ENCODE measurements around the gene NEURL4.

- TF ChIP-seq CTCF (IDR thresholded peaks at IDR 0.05; ENCODE audit: low read depth, low read length, poor library complexity, severe bottlenecking) (no peak), EZH2phosphoT487 (IDR thresholded peaks at IDR 0.05; ENCODE audit: borderline replicate concordance, low read length) (no peak)
Observed at GRCh38 chr17:7328840-7329373, at the start of gene NEURL4.
